NCI-H2227 (cell line): ENCODE results near the gene DPEP1.
"Not testable (repeated sequence)": the region's sequence is repeated elsewhere in the genome, so short reads cannot be mapped to it uniquely, and the experiment has no call there.

Experiments
- DNase-seq: peaks from one replicate; lab custom pipeline; 2025; ENCODE audit not compliant: unreplicated experiment; lab: John Stamatoyannopoulos, UW

DPEP1 gene

DNA sequence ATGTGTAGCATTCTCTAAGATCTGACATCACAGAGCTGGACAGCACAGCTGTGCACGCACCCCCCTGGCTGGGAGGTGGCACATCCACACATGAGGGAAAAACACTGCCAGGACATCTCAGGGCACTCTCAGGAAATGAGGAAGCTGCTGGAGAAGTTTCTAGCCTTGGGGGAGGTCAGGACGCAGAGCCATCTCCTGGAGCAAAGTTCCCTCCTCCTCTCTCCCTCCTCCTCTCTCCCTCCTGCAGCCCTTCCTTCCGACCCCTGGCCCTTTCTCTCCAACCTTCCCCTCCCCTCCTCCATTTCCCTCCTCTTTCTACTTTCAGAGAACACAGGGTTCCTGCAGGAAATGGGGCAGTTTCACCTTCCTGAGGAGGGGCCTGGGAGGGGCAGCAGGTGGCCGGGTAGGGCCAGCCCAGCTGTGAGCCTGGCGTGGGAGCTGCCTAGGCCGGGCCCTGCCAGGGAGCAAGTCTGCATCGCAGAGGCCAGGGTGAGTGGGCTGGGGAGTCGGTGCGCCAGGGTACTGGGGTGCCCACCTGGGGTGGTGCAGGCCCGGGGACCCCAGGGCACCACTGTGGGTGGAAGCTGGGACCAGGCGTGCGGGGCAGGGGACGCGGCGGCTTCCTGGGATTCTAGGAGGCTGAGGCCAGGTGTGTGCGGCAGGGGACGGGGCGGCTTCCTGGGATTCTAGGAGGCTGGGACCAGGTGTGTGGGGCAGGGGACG, at the start of gene DPEP1:
Gene DPEP1, plus strand, starts transcription at position 412 of the 723 bp plus-strand sequence. CDS start 16,769 bp downstream, outside the sequence.
- DNase-seq, result peak; percentile 42

DNA sequence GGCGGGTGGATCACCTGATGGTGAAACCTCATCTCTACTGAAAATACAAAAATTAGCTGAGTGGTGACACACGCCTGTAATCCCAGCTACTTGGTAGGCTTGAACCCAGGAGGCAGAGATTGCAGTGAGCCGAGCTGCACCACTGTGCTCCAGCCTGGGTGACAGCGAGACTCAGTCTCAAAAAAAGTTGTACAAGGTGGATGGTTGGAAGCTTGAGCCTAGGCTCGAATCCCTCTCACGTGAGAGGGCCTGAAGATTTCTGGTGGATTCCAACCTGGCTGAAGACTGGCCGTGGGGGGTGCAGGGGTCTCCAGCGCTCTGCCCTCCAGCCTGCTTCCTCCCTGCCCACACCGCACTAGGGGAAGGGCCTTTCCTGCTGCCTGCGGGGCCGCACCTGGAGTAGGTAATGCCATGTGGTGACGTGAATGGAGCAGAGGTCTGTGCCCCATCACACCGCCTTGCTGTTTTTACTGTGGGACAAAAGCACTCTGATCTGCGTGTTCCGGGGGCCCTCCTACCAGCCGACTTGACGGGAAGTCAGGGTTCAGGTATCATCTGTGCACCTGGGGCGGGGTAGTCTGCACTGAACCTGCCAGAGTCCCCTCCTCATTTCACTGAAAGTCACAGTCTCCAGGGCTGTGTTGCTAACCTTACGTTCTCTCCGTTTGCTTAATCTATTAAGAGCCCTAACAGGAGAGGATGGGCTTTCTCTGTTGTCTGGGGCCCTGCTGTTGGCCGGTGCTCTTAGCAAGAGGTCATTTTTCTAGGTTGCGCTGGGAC, 48.8 kb upstream of the DPEP1 start:
- DNase-seq, result no peak

DNA sequence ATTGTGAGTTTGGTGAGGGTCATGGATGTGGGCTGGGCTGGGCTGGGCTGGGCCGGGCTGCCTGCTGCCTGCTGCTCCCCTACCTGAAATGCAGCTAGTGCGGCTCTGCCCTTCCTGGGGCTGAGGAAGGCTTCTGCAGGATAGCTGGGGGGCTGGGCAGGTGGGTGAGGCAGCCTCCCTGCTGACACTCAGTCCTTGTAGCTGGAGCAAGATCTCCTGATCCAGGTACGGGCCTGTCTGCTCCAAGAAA, 48.3 kb upstream of the DPEP1 start:
- no peak for DNase-seq

DNA sequence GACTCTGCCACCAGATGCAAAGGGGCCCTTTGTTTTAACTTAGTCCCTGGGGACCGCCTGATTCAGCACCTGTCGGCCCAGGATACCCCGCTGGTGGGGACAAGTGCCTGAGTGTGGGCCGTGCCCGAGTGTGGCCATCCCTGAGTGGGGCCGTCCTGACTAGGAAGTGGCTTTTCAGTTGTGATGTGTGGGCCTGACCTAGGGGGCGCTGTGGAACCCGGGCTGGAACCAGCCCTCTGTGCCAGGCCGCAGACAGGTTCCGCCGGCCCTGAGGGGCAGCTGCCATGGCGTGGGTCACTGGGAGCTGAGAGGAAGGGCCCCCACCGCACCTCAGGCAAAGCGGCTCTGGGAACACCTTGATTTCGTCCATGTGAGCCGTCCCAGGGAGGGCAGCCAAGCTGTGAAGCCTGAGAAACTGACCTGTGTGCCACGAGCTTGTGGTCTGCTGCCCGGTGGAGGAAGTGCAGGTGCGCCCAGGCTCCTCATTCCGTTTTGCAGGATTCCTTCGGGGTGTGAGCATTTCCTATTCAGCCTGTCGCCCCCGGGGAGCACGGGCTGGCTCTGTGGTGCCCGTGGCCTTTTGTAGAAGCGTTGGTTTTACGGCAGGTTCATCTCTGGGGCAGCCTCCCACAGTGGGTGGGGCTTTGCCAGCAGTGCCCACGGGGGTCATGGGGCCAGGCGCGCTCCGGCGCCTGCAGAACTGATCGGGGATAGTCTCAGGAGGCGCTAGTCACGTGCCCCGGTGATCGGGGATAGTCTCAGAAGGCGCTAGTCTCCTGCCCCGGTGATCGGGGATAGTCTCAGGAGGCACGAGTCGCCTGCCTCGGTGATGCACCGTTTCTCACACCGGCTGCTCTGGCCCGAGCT, 47.7 kb upstream of the DPEP1 start:
- DNase-seq, result peak; percentile 48

DNA sequence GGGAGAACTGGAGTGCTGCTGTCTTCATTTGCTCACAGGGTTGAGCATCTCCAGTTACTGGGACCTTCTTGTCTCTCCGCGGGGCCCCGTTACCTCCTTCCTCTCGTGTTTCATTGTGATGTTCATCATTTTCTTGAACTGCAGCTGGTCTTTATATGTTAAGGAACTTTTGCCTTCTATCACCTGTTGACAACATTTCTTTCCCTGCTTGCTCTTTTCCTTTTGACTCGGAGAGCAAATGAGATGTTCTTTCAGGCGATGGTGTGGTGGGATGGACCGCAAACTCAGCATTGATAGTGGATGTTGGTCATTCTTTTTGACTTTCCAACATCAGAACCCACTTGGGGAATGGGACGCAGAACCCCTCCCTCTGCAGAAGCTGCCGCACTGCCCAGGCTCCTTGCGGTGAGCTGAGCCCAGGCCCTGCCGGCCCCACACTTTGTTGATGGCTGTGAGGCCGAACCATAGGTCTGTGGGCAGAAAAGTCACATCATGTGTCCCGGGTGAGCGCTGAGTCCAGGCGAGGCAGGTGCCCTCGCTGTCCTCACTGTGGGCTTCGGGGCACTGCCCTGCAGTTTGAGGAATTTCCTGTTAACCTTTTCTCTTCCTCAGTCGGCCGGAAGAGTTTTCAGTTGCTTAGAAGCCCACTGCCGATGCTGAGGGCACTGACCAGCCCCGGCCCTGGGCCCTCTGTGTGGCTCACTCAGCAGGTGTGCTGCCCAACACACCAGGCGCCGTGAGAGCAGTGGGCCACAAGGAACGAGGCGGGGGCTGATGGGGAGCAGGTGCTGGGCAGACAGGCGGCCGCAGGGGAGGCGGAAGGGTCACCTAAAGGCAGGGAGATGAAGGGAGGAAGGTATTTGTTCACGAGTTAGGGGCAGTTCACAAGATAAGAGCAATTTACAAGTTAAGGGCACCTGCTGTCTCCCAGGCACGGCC, 45.5 kb upstream of the DPEP1 start:
- no peak for DNase-seq

DNA sequence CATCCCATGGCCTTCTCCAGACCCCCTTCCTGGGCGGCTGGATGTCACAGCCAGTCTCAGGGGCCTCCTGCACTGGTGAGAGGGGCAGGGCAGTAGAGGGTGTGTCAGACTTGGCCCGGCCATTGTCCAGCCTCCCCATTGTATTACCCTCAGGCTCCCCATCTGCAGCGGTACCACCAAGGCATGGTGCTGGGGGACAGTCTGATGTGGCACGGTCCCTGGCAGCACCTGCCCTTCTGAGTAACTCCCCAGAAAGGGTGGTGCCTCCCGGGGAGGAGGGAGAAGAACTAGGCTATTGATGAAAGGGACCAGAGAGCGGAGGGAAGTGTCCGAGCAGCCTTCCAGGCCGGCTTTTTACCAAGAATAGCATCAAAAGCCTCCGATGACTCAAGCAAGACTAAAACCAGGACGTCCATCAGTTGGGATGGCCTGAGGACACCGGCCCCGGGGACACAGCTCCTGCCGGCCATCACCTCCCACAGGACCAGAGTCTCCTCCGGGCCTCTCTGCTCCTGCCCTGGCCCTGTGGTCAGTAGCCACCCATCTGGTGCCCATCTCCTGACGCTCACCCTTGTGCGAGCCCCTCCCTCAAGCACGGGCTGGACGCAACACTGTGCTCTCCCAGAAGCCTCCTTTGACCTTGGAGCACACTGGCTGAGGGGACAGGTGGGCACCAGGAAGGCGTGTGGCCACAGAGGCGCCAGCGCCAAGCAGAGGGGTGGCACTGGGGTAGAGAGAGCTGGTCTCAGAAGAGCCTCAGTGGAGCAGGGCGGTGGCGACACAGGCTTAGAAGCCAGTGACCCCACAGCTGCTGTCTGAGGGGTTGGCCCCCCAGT, 43.7 kb upstream of the DPEP1 start:
- DNase-seq, result no peak

DNA sequence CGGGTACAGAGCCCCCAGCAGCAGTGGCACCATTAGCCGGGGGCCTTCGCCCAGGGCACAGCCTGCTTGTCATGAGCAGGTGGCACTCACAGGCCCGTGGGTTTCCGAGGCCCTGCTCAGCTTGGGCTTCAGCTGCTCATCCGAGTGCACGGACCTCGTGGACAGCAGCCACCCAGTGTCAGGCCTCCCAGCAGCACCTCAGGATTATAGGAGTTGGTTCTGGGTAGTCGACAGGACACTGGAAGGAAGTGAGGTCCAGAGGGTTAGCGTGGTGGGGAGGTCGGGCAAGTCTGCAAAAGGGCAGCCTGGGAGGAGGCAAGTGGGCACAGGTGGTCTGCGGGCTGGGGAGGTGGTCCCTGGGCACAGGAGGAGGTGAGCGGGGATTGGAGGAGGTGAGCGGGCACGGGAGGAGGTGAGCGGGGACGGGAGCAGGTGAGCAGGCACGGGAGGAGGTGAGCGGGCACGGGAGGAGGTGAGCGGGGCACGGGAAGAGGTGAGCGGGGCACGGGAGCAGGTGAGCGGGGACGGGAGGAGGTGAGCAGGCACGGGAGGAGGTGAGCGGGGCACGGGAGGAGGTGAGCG, 43.0 kb upstream of the DPEP1 start:
- DNase-seq, result no peak

DNA sequence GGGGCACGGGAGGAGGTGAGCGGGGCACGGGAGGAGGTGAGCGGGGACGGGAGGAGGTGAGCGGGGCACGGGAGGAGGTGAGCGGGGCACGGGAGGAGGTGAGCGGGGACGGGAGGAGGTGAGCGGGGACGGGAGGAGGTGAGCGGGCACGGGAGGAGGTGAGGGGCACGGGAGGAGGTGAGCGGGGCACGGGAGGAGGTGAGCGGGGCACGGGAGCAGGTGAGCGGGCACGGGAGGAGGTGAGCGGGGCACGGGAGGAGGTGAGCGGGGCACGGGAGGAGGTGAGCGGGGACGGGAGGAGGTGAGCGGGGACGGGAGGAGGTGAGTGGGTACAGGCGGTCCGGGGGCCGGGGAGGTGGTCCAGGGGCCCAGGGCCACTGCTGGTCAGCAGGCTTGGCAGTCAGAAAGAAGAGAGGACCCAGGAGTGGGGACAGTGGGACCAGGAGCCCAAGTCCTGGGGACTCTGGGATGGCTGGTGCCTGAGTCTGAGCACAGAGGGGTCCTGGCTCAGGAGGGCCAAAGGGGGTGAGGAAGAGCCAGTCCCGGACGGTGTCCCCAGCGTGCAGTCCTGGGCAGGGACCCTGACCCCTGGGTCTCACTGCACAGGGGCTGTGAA, 42.4 kb upstream of the DPEP1 start:
- DNase-seq, result not testable (repeated sequence)

DNA sequence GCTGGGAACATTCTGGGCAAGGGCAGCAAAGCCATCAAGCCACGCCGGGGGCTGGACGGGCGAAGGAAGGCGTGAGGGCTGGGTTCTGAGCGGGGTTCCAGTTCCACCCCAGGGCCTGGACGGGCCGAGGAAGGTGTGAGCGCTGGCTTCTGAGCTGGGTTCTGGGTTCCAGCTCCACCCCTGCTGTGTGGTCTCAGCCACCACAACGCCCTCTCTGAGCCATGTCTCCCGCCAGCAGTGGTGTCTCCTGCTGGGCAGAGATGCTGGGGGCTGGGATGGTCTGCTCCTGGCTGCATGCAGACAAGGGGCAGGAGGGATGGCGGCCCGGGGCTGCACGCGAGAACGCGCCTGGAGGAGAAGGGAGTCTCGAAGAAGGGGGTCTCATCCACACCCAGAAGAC, 41.8 kb upstream of the DPEP1 start:
- DNase-seq, result no peak

DNA sequence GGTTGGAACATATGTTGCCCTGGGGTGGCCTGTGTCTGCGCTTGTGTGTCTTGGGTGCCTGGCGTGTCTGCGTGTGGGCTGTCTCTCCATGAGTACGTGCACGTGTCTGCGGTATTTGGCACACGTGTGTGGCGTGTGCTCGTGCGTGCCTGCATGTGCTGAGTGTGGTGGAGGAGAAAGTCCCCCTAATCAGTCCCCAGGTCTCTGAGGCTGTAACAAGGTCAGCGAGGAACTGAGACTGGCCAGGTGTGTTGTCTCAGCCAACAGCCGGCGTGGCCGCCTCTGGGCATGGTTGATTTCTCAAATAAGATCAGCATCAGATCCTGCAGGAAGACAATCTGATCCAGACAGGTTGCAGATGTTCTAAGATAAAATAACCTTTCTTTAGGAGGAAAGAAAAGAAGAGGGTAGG, 41.4 kb upstream of the DPEP1 start:
- no peak for DNase-seq

DNA sequence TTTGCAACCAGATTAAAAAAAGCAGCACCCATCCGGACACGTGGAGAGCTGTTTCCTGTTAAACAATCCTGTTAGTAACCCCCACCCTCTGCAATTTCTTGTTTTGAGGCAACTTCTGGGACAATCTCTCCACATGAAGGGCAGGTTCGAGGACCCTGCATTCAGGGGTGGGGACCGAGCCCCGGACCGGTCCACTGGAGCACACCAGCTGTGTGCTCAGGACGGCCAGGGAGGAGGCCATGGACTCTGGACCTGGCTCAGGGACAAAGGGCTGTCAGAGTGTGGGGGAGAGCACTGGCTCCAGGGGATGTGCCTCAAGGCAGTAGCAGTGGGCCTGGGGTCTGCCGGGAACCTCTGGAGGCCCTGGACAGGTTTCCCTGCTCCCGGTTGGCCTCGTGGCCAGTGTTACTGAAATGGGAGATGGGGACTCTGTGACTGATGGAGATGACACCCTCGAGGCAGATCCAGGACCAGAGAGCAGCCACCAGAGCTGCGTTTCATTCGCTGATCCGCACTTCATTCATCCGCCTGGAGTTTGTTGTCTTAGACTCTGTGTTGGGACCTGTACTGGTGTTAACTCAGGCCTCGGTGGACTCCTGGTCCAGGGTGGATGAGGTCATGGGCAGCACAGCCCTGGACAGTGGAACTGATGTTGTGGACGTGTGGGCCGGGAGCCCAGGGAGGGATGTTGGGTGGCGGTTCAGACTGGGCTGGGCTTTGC, 40.8 kb upstream of the DPEP1 start:
- DNase-seq, result no peak

DNA sequence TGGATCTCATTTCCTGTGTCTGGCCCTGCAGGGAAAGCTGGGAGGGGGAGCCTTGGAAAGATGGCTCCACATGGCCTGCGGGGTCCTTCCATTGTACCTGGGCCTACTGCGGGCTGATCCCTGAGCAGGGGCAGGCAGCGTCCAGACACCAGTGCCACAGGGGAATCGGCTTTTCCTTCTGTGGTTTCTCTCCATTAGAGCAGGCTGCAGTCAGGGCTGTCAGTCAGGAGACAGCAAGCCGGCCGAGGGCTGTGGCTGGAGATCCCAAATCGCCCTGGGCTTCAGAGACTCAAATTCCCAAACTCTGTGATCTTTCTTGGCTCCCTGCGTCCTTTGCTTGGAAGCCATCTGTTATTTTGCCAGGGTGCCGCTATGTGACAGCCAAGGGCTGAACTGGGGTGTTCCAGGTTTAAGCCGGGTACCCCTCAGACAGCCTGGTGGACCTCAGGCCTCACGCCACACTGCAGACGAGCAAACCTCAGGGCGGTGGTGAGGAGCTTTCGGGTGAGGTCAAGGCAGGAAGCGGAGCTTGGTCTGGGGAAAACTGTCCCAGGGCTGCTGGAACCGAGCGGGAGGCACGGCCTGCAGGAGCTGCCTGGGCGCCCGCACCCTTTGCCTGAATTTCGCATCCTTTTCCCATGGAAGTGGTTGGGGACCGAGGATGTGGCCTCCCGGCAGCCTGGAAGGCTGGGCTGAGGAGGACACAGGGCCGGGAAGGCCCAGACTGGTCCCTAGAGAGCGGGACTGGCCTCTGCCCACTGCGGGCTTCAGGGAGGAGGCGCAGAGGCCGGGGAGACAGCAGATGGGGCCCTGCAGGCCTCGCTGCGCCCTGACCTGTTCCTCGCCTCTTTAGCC, 39.4 kb upstream of the DPEP1 start:
- no peak for DNase-seq

DNA sequence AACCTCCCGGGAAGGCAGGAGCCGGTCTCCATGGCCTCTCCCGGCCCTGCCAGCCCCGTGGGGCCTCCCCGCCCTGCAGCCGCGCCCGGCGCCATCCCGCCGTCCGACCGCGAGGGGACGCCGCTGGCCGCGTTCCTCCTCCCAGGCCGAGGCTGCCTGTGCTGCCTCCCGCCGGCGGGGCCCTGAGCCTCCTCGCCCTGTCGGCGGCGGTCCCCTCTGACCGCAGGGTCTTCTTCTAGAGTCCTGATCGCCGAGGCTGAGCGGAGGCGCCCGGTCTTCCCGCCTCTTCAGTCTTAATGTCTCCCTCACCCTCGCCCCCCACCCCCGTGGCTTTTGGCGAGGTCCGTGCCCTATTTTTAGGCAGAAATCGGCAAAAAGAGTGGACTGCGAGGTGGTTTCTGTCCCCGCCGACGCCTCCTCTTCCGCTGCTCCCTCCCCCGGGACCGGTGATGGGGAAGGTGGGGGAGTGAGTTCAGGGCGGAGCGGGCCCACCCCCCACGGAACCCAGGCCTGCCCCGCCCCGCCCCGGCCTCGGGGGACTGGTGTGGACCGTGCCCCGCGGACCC, 38.7 kb upstream of the DPEP1 start:
- DNase-seq, result peak; percentile 76

DNA sequence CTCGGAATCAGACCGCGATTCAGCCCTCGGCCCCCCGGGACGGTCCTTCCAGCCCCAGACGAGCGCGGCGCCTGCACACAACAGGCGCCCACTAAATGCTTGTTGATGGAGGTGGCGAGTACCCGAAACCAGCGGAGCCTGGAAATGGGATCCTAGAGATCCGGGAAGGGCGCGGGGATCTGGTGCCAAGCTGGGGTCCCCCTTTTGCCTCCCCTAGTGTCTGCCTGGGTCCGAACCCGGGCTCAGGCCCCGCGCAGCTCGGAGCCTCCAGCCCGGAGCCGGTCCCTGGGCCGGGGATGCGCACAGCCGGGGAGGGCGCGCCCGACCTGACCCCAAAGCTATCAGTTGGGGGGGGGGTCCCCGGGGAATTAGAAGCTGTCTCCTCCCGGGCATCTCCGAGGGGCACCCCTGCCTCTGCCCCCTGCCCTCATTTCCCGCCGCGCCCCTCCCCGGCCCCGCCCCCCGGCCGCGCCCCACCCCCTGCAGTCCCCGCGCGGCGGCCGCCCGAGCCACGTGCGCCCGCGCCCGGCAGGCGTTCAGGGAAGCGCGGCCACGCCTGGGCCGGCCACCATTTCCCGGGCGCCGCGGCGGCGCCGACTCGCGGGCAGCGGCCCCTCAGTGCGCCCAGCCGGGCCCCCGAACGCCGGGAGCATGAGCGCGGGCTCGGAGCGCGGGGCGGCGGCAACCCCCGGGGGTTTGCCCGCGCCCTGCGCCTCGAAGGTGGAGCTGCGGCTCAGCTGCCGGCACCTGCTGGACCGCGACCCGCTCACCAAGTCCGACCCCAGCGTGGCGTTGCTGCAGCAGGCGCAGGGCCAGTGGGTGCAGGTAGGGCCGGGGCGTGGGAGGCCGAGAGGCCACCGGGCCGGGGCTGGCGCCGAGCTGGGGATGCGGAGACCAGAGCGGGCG, 37.9 kb upstream of the DPEP1 start, which contains the start of gene CPNE7:
Gene CPNE7, plus strand, starts transcription at position 512 of the 906 bp plus-strand sequence. Its CDS starts 140 bp downstream, at position 652.
- peak; percentile 37 for DNase-seq

DNA sequence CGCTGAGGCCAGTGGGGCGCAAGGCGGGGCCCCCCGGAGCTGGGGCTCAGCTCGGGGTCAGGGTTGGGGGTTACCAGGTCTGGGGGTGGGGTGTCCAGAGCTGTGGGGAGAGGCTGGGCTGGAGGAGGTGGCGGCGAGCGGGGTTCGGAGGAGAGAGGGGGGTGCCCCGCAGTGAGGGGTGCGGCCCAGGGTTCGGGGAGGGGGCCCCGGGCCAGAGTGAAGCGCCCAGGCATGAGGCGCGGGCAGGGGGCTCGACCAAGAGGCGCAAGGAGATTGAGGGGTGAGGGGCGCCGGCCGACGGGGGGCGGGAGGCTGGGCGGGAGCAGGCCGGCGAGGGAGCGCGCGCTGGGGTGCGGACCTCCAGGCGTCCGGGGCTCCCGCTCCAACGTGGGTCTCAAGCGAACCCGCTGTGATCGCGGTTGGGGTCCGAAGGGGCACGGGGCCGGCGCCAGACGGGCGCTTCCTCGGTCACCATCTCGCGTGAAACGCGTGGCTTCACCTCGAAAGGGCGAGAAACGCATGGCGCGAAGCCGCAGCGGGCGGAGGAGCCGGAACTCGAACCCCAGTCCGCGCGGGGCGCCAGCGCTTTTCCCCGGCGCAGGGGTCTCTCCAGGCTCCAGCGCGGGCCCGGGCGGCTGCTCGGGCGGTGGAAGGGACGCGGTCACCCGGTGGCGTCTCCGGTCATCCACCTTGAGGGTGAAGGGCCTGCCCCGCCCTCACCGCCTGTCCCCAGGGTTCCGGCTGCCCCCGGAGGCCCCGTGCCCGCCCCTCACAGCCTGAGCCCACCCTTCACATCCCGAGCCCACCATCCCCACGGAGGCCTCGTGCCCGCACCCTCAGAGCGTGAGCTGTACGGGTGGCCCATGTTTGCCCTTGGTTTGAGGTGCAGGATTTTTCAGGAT, 37.0 kb upstream of the DPEP1 start:
- DNase-seq, result no peak
